B cell (primary cell): Measurements from ENCODE around the gene CCDC141.

ENCODE experiments used
- EZH2 ChIP-seq: IDR thresholded peaks from 2 replicates; pipeline ENCODE4 v1.6.1; 2012; ENCODE audit warnings: borderline replicate concordance, low read depth, mild to moderate bottlenecking, moderate library complexity, low read length; ENCODE audit not compliant: insufficient read depth, poor library complexity, severe bottlenecking
- TF ChIP-seq, protein P1 (sequence below): fragments of 200-600 bp; IDR thresholded peaks from one replicate; pipeline ENCODE4 v1.8.0; 2022; ENCODE audit warnings: antibody characterized with exemption, mild to moderate bottlenecking

DNA sequence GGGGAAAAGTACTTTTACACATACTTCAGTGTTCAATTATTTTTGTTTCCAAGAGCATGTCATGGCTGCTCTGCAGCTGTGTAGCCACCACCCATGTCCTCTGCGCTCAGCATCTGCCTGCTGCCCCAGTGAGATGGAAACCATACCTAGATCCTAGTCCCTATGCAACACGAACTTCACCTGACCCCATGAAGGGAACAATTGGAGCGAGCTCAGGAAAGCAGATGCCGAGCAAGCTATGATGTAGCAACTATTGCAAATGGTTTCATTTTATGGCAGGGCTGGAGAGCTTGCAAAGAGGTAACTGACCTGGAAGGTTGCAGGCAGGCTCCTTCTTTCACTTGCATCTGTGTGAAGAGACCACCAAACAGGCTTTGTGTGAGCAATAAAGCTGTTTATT lies 1.3 kb upstream of the CCDC141 start:
- TF ChIP-seq, protein P1, sequence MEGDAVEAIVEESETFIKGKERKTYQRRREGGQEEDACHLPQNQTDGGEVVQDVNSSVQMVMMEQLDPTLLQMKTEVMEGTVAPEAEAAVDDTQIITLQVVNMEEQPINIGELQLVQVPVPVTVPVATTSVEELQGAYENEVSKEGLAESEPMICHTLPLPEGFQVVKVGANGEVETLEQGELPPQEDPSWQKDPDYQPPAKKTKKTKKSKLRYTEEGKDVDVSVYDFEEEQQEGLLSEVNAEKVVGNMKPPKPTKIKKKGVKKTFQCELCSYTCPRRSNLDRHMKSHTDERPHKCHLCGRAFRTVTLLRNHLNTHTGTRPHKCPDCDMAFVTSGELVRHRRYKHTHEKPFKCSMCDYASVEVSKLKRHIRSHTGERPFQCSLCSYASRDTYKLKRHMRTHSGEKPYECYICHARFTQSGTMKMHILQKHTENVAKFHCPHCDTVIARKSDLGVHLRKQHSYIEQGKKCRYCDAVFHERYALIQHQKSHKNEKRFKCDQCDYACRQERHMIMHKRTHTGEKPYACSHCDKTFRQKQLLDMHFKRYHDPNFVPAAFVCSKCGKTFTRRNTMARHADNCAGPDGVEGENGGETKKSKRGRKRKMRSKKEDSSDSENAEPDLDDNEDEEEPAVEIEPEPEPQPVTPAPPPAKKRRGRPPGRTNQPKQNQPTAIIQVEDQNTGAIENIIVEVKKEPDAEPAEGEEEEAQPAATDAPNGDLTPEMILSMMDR: no peak
- TF ChIP-seq EZH2: no peak
